Measurements from ENCODE around the gene POU1F1.
"Not testable (repeated sequence)": the region's sequence is repeated elsewhere in the genome, so short reads cannot be mapped to it uniquely, and the experiment has no call there.

POU1F1 gene

GRCh38 chr3:87248831-87249230, 27.6 kb downstream of the POU1F1 start:
- DNase-seq, result no peak

- DNase-seq, result not testable (repeated sequence)
These were observed 28.2 kb downstream of the POU1F1 start for GRCh38 chr3:87248231-87248630.

GRCh38 chr3:87247430-87247773, 29.0 kb downstream of the POU1F1 start:
- DNase-seq, result no peak

GRCh38 chr3:87246662-87247429, 29.5 kb downstream of the POU1F1 start:
- no peak for DNase-seq

GRCh38 chr3:87236093-87236492, 40.3 kb downstream of the POU1F1 start:
- DNase-seq, result no peak

- DNase-seq, result no peak
These were observed 42.6 kb downstream of the POU1F1 start for GRCh38 chr3:87233805-87234204.

GRCh38 chr3:87229113-87229512, 47.3 kb downstream of the POU1F1 start:
- no peak for DNase-seq

- DNase-seq, result no peak
These were observed 48.1 kb downstream of the POU1F1 start for GRCh38 chr3:87228316-87228715.

- DNase-seq, result no peak
These were observed 48.6 kb downstream of the POU1F1 start for GRCh38 chr3:87227835-87228144.

GRCh38 chr3:87227104-87227834, 49.1 kb downstream of the POU1F1 start, which contains the start of gene CHMP2B:
Gene CHMP2B, plus strand, starts transcription at chr3:87227309. Its CDS starts 214 bp downstream, at chr3:87227523.
- DNase-seq, result peak; percentile 90

GRCh38 chr3:87225659-87226058, 50.7 kb downstream of the POU1F1 start:
- no peak for DNase-seq

- DNase-seq, result no peak
These were observed 56.8 kb downstream of the POU1F1 start for GRCh38 chr3:87219611-87220010.

GRCh38 chr3:87218560-87218959, 57.8 kb downstream of the POU1F1 start:
- DNase-seq, result no peak

Measured in T1000 (cell line).